H9 (cell line): ENCODE results near the gene TKTL1. TPM values are rescaled to one million over a fixed set of nuclear protein-coding genes. Genes with fewer than 3 reads are reported as not detected.

Experiments
- DNase-seq: peaks from one replicate; pipeline ENCODE4 v3.0.0-alpha.2; 2017
- H2AFZ ChIP-seq: one replicate; pipeline ENCODE4 v1.6.1; 2013; ENCODE audit warnings: mild to moderate bottlenecking, low read length, control low read depth, moderate library complexity
- H2AK5ac ChIP-seq: 2 replicates; pipeline ENCODE4 v1.6.1; 2013; ENCODE audit warnings: low read length, control low read depth, mixed read lengths; ENCODE audit not compliant: insufficient read length
- H2BK120ac ChIP-seq: one replicate; pipeline ENCODE4 v1.6.1; 2013; ENCODE audit warnings: low read depth, mild to moderate bottlenecking, low read length, control low read depth, inconsistent platforms; ENCODE audit not compliant: poor library complexity, severe bottlenecking
- H2BK12ac ChIP-seq: 2 replicates; pipeline ENCODE4 v1.6.1; 2013; ENCODE audit warnings: low read length, control low read depth, mixed read lengths, low read depth; ENCODE audit not compliant: insufficient read length
- H2BK15ac ChIP-seq: 2 replicates; pipeline ENCODE4 v1.6.1; 2013; ENCODE audit warnings: low read depth, low read length, control low read depth
- H2BK20ac ChIP-seq: one replicate; pipeline ENCODE4 v1.6.1; 2013; ENCODE audit warnings: low read depth, mild to moderate bottlenecking, low read length, control low read depth, inconsistent platforms; ENCODE audit not compliant: poor library complexity, severe bottlenecking
- H2BK5ac ChIP-seq: 2 replicates; pipeline ENCODE4 v1.6.1; 2013; ENCODE audit warnings: low read length, control low read depth, mixed read lengths; ENCODE audit not compliant: insufficient read length
- H3K14ac ChIP-seq: 2 replicates; pipeline ENCODE4 v1.6.1; 2013; ENCODE audit warnings: low read length, control low read depth; ENCODE audit not compliant: insufficient read depth
- H3K18ac ChIP-seq: 2 replicates; pipeline ENCODE4 v1.6.1; 2013; ENCODE audit warnings: low read depth, mild to moderate bottlenecking, mixed read lengths, low read length, control low read depth; ENCODE audit not compliant: insufficient read length
- H3K23ac ChIP-seq: 2 replicates; pipeline ENCODE4 v1.6.1; 2013; ENCODE audit warnings: low read length, control low read depth, mixed read lengths, low read depth; ENCODE audit not compliant: insufficient read length
- H3K23me2 ChIP-seq: 2 replicates; pipeline ENCODE4 v1.6.1; 2013; ENCODE audit warnings: low read depth, mild to moderate bottlenecking, mixed read lengths, low read length, control low read depth; ENCODE audit not compliant: insufficient read length, poor library complexity, severe bottlenecking
- H3K27ac ChIP-seq: 2 replicates; pipeline ENCODE4 v1.5.1; 2013; ENCODE audit warnings: low read length, control low read depth, mixed read lengths, low read depth; ENCODE audit not compliant: insufficient read length
- H3K27me3 ChIP-seq: 2 replicates; pipeline ENCODE4 v1.6.1; 2013; ENCODE audit warnings: low read length, control low read depth, inconsistent platforms; ENCODE audit not compliant: insufficient read depth
- H3K4ac ChIP-seq: 2 replicates; pipeline ENCODE4 v1.6.1; 2013; ENCODE audit warnings: low read depth, mild to moderate bottlenecking, control low read depth, inconsistent platforms, low read length, moderate library complexity
- H3K4me1 ChIP-seq: 2 replicates; pipeline ENCODE4 v1.6.1; 2013; ENCODE audit warnings: low read length, control low read depth, inconsistent platforms; ENCODE audit not compliant: insufficient read depth
- H3K4me2 ChIP-seq: 2 replicates; pipeline ENCODE4 v1.6.1; 2013; ENCODE audit warnings: low read length, control low read depth, mixed read lengths; ENCODE audit not compliant: insufficient read length, insufficient read depth
- H3K56ac ChIP-seq: 2 replicates; pipeline ENCODE4 v1.6.1; 2013; ENCODE audit warnings: low read depth, mild to moderate bottlenecking, mixed read lengths, low read length, control low read depth; ENCODE audit not compliant: insufficient read length
- H3K79me1 ChIP-seq: 2 replicates; pipeline ENCODE4 v1.6.1; 2013; ENCODE audit warnings: low read depth, mild to moderate bottlenecking, moderate library complexity, low read length, control low read depth, inconsistent platforms; ENCODE audit not compliant: insufficient read depth, poor library complexity, severe bottlenecking
- H3K79me2 ChIP-seq: 2 replicates; pipeline ENCODE4 v1.6.1; 2013; ENCODE audit warnings: low read length, control low read depth, inconsistent platforms; ENCODE audit not compliant: insufficient read depth
- H3K9ac ChIP-seq: 2 replicates; pipeline ENCODE4 v1.6.1; 2013; ENCODE audit warnings: low read length, control low read depth, mixed read lengths; ENCODE audit not compliant: insufficient read length; ENCODE audit errors: extremely low read depth
- H3K9me3 ChIP-seq: one replicate; pipeline ENCODE4 v1.6.1; 2013; ENCODE audit warnings: low read depth, low read length, inconsistent platforms; ENCODE audit not compliant: control insufficient read depth
- H3T11ph ChIP-seq: one replicate; pipeline ENCODE4 v1.6.1; 2013; ENCODE audit warnings: mild to moderate bottlenecking, low read length, control low read depth, inconsistent platforms
- H4K20me1 ChIP-seq: one replicate; pipeline ENCODE4 v1.6.1; 2013; ENCODE audit not compliant: control insufficient read depth, insufficient read length, insufficient read depth
- H4K5ac ChIP-seq: 2 replicates; pipeline ENCODE4 v1.6.1; 2013; ENCODE audit warnings: low read depth, mild to moderate bottlenecking, mixed read lengths, low read length, control low read depth; ENCODE audit not compliant: insufficient read length
- H4K8ac ChIP-seq: replicated peaks from 2 replicates; pipeline ENCODE4 v1.6.1; 2013; ENCODE audit warnings: low read length, control low read depth, mixed read lengths, low read depth; ENCODE audit not compliant: insufficient read length
- H4K91ac ChIP-seq: 2 replicates; pipeline ENCODE4 v1.6.1; 2013; ENCODE audit warnings: low read depth, mild to moderate bottlenecking, moderate library complexity, mixed read lengths, low read length, control low read depth; ENCODE audit not compliant: insufficient read length
- H3K27ac Mint-ChIP-seq, 3 experiments: 2 replicates in 2 of 3; 3 replicates in 1 of 3; pipeline ENCODE4 v1.8.0; 2020 to 2021; ENCODE audit warnings: mixed read lengths in 3 of 3, mild to moderate bottlenecking in 1 of 3, moderate library complexity in 1 of 3
- H3K27me3 Mint-ChIP-seq: 2 replicates; pipeline ENCODE4 v1.8.0; 2021; ENCODE audit warnings: low read depth, mild to moderate bottlenecking, moderate library complexity, mixed read lengths
- H3K36me3 Mint-ChIP-seq, 3 experiments: 2 replicates in 2 of 3; 3 replicates in 1 of 3; pipeline ENCODE4 v1.8.0; 2020 to 2021; ENCODE audit warnings: low read depth in 3 of 3, mixed read lengths in 3 of 3; ENCODE audit not compliant: insufficient read depth in 1 of 3
- H3K4me1 Mint-ChIP-seq, 2 experiments: 2 replicates each; pipeline ENCODE4 v1.8.0; 2020; ENCODE audit warnings: mixed read lengths in 2 of 2
- H3K4me3 Mint-ChIP-seq, 2 experiments: 2 replicates in 1 of 2; 3 replicates in 1 of 2; pipeline ENCODE4 v1.8.0; 2020 to 2021; ENCODE audit warnings: mild to moderate bottlenecking in 2 of 2, mixed read lengths in 2 of 2, moderate library complexity in 1 of 2
- H3K9me3 Mint-ChIP-seq, 2 experiments: 2 replicates in 1 of 2; 3 replicates in 1 of 2; pipeline ENCODE4 v1.8.0; 2020; ENCODE audit warnings: mild to moderate bottlenecking in 2 of 2, mixed read lengths in 2 of 2, moderate library complexity in 1 of 2
- WGBS: extraction: QIAGEN DNeasy Blood & Tissue Kit; methylation state at CpG from one replicate; pipeline ENCODE4 v1.1.7; 2013; ENCODE audit warnings: missing lambda C conversion rate, low lambda C conversion rate, mixed read lengths; ENCODE audit not compliant: insufficient read length; ENCODE audit errors: extremely low coverage; 5-methylcytosine and 5-hydroxymethylcytosine counted together
- total RNA-seq: library from RNA; stranded (reverse); gene quantifications from 2 replicates; pipeline ENCODE4 v1.2.1, GENCODE V29; 2021
- TF ChIP-seq, protein P1 (sequence below): fragments of 200-600 bp; sonication (generic); conservative IDR thresholded peaks from 3 replicates; pipeline ENCODE4 v1.8.0; 2021; ENCODE audit warnings: antibody characterized with exemption, mild to moderate bottlenecking

TKTL1 gene
- total RNA-seq, 1 experiment from 2014 or later, result not detected

DNA sequence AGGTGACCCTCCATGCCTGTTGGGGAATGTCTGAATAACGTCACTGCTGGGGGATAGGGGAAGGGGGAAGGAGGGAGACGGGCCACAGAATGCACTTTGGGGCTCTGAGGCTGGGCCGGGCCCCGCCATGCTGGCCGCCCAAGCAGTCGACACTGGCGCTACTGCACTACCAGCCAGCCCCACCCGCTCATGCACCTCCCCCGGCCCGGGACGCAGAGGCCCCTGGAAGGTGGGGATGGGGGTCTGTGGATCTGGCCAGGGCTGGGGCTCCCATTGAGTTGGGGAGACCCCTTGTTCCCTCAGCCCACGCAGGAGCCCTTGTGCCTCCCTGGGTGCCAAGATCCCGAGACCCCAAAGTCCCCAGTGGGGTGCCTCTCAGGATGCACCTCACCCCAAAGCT lies 61.0 kb downstream of the TKTL1 start:
- TF ChIP-seq, protein P1, sequence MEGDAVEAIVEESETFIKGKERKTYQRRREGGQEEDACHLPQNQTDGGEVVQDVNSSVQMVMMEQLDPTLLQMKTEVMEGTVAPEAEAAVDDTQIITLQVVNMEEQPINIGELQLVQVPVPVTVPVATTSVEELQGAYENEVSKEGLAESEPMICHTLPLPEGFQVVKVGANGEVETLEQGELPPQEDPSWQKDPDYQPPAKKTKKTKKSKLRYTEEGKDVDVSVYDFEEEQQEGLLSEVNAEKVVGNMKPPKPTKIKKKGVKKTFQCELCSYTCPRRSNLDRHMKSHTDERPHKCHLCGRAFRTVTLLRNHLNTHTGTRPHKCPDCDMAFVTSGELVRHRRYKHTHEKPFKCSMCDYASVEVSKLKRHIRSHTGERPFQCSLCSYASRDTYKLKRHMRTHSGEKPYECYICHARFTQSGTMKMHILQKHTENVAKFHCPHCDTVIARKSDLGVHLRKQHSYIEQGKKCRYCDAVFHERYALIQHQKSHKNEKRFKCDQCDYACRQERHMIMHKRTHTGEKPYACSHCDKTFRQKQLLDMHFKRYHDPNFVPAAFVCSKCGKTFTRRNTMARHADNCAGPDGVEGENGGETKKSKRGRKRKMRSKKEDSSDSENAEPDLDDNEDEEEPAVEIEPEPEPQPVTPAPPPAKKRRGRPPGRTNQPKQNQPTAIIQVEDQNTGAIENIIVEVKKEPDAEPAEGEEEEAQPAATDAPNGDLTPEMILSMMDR, result no peak
- Histone ChIP-seq H2BK120ac (no peak overlapping the region), H3K4me1 (no peaks in the 10 kb centered on the region), H3K14ac (no peak overlapping the region; the same call in 1 of the 2 replicates), H4K91ac (no peak overlapping the region), H3K4ac (no peak overlapping the region), H2BK12ac (no peak overlapping the region), H4K5ac (no peak overlapping the region), H3K9ac (no peak overlapping the region), H3K56ac (no peak overlapping the region), H2BK5ac (no peak overlapping the region), H3K27ac (no peak overlapping the region), H3K79me2 (no peaks in the 10 kb centered on the region), H3K27me3 (no peaks in the 10 kb centered on the region), H3K79me1 (no peaks in the 10 kb centered on the region), H4K8ac (no peak overlapping the region), H3K18ac (no peak overlapping the region), H4K20me1 (peaks cover 3% of the 10 kb centered on the region), H2AK5ac (no peak overlapping the region), H2BK20ac (no peak overlapping the region), H2AFZ (no peak overlapping the region), H3K9me3 (peaks cover 28% of the 10 kb centered on the region), H3T11ph (no peak overlapping the region), H3K4me2 (no peak overlapping the region), H2BK15ac (no peak overlapping the region), H3K23ac (no peak overlapping the region), H3K23me2 (no peaks in the 10 kb centered on the region)
- Mint-ChIP-seq H3K27me3 (peaks cover 2% of the 10 kb centered on the region), H3K4me1 (no peaks in the 10 kb centered on the region), H3K36me3 (peaks cover 36 to 84% (median 82%) of the 10 kb centered on the region in 3 experiments), H3K4me3 (no peak overlapping the region), H3K27ac (no peak overlapping the region), H3K9me3 (peaks cover 55 to 66% of the 10 kb centered on the region in 2 experiments)
- DNase-seq, result no peak
- WGBS, result no CpG with 5 or more reads among the region's 13 CpGs
